Measurements from ENCODE around the gene PTPN14. TPM values are rescaled to one million over a fixed set of nuclear protein-coding genes. Genes with fewer than 3 reads are reported as not detected.
"Not testable (repeated sequence)": the region's sequence is repeated elsewhere in the genome, so short reads cannot be mapped to it uniquely, and the experiment has no call there.

PTPN14 gene
- total RNA-seq, 1 experiment from 2014 or later = 243 TPM

DNA sequence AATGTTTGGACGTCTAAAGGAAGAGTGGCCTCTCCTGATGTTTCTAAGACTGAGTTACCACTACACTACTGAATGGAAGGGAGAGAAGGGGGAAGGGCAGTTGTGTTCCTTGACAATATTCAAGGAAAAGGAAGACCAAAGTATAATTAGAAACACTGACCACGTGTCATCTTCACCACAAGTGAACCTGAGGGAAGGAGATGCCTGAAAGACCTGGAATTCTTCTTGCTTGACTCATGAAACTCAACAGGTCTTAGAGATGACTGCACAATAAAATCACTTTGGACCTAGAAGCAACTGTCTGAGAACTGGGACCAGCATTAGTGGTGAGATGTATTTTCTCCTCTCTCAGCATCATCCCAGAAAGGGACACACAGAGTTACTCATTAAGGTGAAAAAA, 56.7 kb downstream of the PTPN14 start:
- no peak overlapping the region for H3K4me3 Mint-ChIP-seq (ENCODE audit: unreplicated experiment)
- TF ChIP-seq, protein P1, sequence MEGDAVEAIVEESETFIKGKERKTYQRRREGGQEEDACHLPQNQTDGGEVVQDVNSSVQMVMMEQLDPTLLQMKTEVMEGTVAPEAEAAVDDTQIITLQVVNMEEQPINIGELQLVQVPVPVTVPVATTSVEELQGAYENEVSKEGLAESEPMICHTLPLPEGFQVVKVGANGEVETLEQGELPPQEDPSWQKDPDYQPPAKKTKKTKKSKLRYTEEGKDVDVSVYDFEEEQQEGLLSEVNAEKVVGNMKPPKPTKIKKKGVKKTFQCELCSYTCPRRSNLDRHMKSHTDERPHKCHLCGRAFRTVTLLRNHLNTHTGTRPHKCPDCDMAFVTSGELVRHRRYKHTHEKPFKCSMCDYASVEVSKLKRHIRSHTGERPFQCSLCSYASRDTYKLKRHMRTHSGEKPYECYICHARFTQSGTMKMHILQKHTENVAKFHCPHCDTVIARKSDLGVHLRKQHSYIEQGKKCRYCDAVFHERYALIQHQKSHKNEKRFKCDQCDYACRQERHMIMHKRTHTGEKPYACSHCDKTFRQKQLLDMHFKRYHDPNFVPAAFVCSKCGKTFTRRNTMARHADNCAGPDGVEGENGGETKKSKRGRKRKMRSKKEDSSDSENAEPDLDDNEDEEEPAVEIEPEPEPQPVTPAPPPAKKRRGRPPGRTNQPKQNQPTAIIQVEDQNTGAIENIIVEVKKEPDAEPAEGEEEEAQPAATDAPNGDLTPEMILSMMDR (IDR thresholded peaks at IDR 0.05; ENCODE audit: unreplicated experiment) = no peak
- no peaks in the 10 kb centered on the region for H3K27me3 Mint-ChIP-seq (ENCODE audit: insufficient read depth, unreplicated experiment)
- intact Hi-C loops (cut with micrococcal nuclease) = no loop called here
- ChIA-PET CTCF (interaction anchor here (0.5 to 5.2 kb wide), 10 partner anchors 9 to 1937 kb away, joined by 3 to 36 read pairs (median 3); no protein-coding TSS in a partner anchor), POLR2A (interaction anchor here (0.6 to 18.3 kb wide), 8 partner anchors 8 to 75 kb away, joined by 3 to 203 read pairs (median 4); no protein-coding TSS in a partner anchor)
- peaks cover 32% of the 10 kb centered on the region for H3K36me3 Mint-ChIP-seq (ENCODE audit: insufficient read depth, unreplicated experiment)
- peak overlapping the region; percentile 18 for H3K27ac Mint-ChIP-seq (ENCODE audit: low read depth, unreplicated experiment)
- peak; percentile 52 for DNase-seq (ENCODE audit: unreplicated experiment)
- no peaks in the 10 kb centered on the region for H3K9me3 Mint-ChIP-seq (ENCODE audit: unreplicated experiment)
- BruUV-seq (replicated peaks) = no TSS peak
- peaks cover 50% of the 10 kb centered on the region for H3K4me1 Mint-ChIP-seq (ENCODE audit: insufficient read depth, unreplicated experiment)

DNA sequence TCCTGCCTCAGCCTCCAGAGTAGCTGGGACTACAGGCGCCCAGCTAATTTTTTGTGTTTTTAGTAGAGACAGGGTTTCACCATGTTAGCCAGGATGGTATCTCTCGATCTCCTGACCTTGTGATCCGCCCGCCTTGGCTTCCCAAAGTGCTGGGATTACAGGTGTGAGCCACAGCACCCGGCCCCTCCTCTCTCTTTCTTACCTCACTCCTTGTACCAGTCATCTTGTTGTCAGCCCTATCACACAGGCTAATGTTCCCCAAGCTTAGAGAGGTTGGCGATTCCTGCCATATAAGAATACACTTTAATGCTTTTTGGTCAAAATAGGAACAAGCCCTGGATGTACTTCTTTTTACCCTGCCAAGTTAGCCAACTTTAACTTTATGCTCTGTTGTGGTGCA, 57.2 kb downstream of the PTPN14 start:
- H3K27me3 Mint-ChIP-seq (ENCODE audit: insufficient read depth, unreplicated experiment); intact Hi-C loops (cut with micrococcal nuclease); BruUV-seq (replicated peaks); H3K4me3 Mint-ChIP-seq (ENCODE audit: unreplicated experiment); DNase-seq (ENCODE audit: unreplicated experiment); H3K9me3 Mint-ChIP-seq (ENCODE audit: unreplicated experiment): not testable (repeated sequence)
- ChIA-PET POLR2A (interaction anchor here (0.5 to 18.3 kb wide), 6 partner anchors 8 to 1481 kb away, joined by 3 to 203 read pairs (median 4); no protein-coding TSS in a partner anchor), CTCF (interaction anchor here (0.5 to 5.2 kb wide), 8 partner anchors 9 to 1936 kb away, joined by 3 to 36 read pairs (median 3); no protein-coding TSS in a partner anchor)
- Mint-ChIP-seq H3K4me1 (ENCODE audit: insufficient read depth, unreplicated experiment) (peaks cover 50% of the 10 kb centered on the region), H3K27ac (ENCODE audit: low read depth, unreplicated experiment) (peak overlapping the region; percentile 18), H3K36me3 (ENCODE audit: insufficient read depth, unreplicated experiment) (peaks cover 38% of the 10 kb centered on the region)

DNA sequence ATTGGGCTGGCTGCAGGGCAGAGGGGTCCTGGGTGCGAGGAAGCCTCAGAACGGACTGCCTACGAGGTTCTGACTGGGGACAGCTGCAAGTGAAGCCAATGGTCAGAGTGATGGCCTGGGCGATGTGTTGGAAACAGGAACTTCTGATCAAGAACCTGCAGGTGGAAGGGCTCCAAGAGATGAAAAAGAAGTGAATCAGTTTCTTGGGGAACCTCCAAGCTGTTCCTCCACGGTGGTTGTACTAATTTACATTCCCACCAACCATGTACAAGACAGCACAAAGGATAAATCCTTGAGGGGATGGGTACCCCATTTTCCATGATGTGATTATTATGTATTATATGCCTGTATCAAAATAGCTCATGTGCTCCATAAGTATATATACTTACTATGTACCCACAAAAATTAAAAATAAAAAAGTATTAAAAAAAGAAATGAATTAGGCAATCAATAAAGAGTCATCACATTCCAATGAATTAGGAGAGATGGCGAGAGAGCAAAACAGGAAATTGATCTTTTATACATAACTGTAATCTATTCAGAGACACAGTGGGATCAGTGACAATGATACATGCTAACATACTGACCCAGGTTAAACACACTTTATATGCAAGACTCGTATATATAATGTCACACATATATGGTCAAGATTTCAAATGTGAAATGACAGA, 58.1 kb downstream of the PTPN14 start:
- Mint-ChIP-seq H3K36me3 (ENCODE audit: insufficient read depth, unreplicated experiment) (peaks cover 41% of the 10 kb centered on the region), H3K27me3 (ENCODE audit: insufficient read depth, unreplicated experiment) (no peaks in the 10 kb centered on the region), H3K27ac (ENCODE audit: low read depth, unreplicated experiment) (no peak overlapping the region), H3K4me3 (ENCODE audit: unreplicated experiment) (no peak overlapping the region), H3K4me1 (ENCODE audit: insufficient read depth, unreplicated experiment) (peaks cover 47% of the 10 kb centered on the region), H3K9me3 (ENCODE audit: unreplicated experiment) (no peaks in the 10 kb centered on the region)
- TF ChIP-seq, protein P1 (IDR thresholded peaks at IDR 0.05; ENCODE audit: unreplicated experiment) = no peak
- POLR2A ChIA-PET = interaction anchor here (0.6 to 18.3 kb wide), 5 partner anchors 13 to 56 kb away, joined by 3 to 203 read pairs (median 3); no protein-coding TSS in a partner anchor
- CTCF ChIA-PET = interaction anchor here (0.7 to 5.2 kb wide), 6 partner anchors 15 to 160 kb away, joined by 3 to 36 read pairs (median 4); no protein-coding TSS in a partner anchor
- intact Hi-C loops (cut with micrococcal nuclease) = no loop called here
- no peak for DNase-seq (ENCODE audit: unreplicated experiment)
- no TSS peak for BruUV-seq (replicated peaks)

DNA sequence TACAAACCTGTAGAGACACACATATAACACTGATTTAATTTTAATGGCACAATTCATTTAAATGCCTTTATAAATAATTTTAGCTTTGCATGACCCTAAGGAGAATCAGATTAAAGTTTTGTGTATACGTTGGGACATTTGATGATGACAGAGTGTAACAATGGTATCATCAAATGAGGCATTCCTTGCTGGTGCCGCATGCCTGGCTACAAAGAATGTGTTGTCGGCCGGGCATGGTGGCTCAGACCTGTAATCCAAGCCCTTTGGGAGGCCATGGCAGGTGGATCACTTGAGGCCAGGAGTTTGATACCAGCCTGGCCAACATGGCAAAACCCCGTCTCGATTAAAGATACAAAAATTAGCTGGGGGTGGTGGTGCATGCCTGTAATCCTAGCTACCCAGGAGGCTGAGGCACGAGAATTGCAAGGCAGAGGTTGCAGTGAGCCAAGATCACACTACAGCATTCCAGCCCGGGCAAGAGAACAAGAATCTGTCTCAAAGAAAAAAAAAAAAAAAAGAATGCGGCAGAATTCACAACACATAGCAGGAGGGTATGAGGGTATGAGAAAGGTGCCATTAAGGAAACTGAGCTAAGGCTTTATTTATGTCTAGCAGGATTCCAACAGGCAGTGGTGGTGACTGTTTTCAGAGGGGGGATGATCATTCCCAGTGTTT, 58.9 kb downstream of the PTPN14 start:
- ChIA-PET POLR2A (interaction anchor here (0.6 to 18.3 kb wide), 7 partner anchors 16 to 68 kb away, joined by 3 to 203 read pairs (median 3); no protein-coding TSS in a partner anchor), CTCF (interaction anchor here (0.6 to 1.9 kb wide), 9 partner anchors 16 to 196 kb away, joined by 3 to 6 read pairs (median 3); no protein-coding TSS in a partner anchor)
- peaks cover 44% of the 10 kb centered on the region for H3K36me3 Mint-ChIP-seq (ENCODE audit: insufficient read depth, unreplicated experiment)
- H3K4me1 Mint-ChIP-seq (ENCODE audit: insufficient read depth, unreplicated experiment) = peaks cover 46% of the 10 kb centered on the region
- TF ChIP-seq, protein P1 (IDR thresholded peaks at IDR 0.05; ENCODE audit: unreplicated experiment) = no peak
- H3K4me3 Mint-ChIP-seq (ENCODE audit: unreplicated experiment) = no peak overlapping the region
- no peak for DNase-seq (ENCODE audit: unreplicated experiment)
- BruUV-seq (replicated peaks) = no TSS peak
- no peaks in the 10 kb centered on the region for H3K27me3 Mint-ChIP-seq (ENCODE audit: insufficient read depth, unreplicated experiment)
- H3K9me3 Mint-ChIP-seq (ENCODE audit: unreplicated experiment) = no peaks in the 10 kb centered on the region
- intact Hi-C loops (cut with micrococcal nuclease) = no loop called here
- no peak overlapping the region for H3K27ac Mint-ChIP-seq (ENCODE audit: low read depth, unreplicated experiment)

Measured in MCF 10A (cell line).